ENCODE data around the gene ZBTB7C.

ZBTB7C gene

DNA sequence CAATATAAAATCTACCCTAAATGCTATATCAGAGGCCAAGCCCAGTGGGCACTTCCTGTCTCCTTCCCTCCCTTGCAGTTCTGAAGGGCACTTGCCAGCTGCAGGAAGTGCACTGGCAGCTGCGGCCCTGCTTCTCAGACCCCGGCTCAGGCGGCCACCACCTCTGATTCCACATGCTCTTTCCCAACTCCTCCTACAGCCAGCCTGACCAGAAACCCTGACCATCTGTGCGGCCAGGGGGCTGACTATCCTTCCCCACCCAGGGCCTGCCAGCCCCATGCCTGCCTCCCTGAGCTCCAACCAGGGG lies 88.6 kb downstream of the ZBTB7C start:
- DNase-seq, result no peak

DNA sequence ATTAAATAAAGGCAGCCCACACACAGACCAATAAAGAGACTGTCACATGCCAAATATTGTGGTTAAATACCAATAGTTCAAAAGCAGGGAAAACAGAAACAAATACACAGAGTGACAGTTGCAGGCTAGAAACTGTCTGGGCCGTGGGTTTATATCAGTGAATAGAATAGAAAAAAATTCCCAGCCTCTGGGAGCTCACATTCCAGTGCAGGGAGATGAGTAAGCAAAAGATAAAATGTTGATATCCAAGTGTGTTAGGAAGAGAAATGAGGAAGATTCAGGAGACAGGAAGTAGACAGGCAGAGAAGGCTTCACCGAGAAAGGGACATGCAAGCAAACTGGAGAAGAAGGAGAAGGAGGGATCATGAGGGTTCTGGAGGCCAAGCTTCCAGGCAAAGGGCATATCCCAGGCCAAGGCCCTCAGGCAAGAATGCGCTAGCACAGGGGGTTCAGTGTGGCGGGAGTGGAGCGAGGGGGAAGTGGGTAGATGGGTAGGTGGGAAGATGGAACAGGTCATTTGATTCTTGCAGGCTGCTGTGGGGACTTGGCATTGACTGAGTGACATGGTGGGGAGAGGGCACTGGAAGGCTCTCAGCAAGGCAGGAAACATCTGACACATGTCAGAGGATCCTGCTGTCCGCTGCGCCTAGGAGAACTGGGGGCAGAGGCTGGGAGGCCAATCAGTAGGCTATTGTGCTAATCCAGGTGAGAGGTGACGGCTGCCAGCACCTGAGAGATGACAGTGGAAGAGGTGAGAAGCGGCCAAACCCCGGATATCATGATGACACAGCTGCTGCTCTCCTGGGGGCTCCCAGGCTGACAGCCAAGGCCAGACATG lies 89.2 kb downstream of the ZBTB7C start:
- no peak for DNase-seq

DNA sequence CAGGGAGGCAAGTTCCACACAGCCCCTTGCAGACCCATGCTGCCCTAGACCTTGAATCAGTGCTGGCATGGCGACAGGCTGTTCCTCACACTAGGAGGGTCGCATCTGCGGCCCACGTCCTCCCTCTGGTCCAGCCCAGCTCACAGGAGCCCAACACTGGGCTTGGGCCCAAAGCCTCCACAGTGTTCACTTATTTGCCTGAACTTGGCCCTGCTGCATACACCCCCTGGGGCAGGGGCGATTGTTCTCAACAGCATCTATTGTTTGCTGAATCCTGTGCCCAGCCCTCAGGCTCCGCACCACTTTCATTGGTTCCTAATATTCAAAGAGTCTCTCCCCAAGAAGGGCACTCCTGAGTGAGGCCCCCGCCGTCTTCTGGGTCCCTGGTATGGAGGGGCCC lies 90.7 kb downstream of the ZBTB7C start:
- no peak for DNase-seq

DNA sequence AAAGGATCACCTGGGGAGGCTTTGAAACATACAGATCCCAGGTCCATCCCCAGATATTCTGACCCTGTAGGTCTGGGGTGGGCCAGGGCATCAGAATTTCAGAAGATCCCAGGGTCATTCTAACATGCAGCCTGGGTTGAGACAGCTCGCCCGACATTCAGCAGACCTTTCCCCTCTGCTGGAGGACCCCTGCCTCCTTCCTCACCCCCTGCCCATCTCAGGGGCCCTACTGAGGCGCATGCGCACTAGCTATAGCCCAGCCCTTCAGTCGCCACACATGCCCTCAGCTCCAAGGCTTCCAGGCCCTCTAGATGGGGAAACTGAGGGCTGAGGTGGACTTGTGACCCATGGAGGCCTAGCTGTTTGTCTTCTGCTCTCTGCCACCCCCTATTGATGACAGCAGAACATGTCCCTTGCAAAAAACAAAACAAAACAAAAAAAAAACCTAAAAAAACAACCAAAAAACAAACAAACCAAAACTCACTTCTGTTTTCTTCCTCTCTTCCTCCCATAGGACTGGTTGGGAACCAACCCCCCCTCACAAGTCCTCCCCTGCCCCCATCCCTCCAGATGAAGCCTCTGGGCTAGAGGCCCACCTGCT lies 91.3 kb downstream of the ZBTB7C start:
- DNase-seq, result no peak

DNA sequence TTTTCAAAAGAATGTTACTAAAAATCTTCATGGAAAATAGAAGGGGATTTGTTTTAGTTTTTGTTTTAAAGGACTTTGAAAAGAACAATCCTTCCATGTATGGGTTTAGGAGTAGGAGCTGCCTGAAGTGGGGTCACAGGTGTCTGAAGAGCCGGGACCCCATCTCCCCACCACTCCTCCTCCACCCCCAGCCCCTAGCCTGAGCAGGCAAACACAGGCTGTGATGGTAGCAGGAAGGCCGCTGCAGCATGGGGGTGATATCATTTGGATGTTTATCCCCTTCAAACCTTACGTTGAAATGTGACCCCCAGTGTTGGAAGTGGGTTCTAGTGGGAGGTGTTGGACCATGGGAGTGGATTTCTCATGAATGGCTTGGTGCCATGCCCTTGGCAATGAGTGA lies 93.0 kb downstream of the ZBTB7C start:
- DNase-seq, result no peak

DNA sequence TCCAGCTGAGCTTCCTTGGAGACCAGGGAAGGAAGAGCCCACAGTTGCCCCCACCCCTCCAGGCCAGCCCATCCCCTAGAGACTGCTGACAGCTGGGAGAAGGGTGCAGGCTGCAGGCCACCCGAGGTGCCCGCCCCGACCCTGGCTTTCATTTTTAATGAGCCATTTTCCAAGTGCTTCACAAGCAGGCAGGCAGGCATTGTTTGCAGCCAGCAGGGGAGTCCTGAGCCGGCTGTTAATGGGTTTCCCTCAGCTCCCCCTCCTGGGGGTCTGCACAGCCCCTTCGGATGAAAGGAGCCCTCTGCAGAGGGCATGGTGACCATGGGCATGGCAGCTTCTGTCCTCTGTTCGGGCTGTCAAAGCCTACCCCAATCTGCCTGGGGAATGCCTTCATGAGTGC lies 94.5 kb downstream of the ZBTB7C start:
- DNase-seq, result no peak

DNA sequence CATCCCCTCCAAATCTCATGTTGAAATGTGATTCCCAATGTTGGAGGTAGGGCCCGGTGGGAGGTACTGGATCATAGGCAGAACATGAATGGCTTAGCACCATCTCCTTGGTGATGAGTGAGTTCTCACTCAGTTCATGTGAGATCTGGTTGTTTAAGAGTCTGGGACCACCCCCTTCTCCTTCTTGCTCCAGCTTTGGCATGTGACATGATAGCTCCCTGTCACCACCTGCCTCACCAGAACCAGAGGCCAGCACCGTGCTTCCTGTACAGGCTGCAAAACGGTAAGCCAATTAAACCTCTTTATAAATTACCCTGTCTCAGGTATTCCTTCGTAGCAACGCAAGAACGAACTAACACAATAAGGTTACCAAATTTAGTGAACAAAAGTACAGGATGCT lies 95.4 kb downstream of the ZBTB7C start:
- DNase-seq, result no peak

DNA sequence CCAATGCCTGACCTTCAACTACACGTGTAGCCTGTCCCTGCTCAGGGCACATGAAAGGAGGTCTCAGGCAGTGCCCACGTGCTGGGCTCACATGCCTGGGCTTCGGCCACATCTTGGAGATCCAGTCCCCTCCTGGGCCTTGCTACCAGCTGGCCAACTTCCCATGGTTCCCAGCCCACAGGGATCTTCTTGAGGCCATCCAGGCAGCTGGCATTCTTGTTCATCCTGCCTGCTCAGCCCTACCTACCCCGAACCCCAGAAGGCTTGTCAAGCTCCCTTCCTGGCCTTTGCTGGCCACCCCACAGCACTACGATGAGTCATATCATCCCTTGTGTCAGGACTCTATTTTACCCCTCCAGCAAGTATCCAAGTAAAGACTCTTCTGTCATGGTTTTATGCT lies 97.1 kb downstream of the ZBTB7C start:
- DNase-seq, result no peak

DNA sequence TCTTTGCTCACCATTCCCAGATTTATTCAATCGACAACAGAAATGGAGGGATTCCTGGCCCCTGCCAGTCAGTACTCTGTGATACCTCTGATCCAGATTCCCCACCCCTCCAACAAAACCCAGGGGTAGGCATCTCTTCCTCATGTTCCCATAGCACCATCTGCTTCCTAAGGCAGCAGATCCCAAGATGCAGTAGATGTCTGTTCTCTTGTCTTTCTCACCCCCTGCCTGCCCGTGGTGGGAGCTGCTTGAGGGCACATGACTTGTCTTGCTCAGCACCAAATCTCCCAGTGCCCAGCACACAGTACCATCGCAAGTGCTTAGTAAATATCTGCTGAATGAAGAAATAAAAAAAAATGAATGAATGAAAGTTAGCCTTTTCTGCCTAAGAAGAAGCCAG lies 98.2 kb downstream of the ZBTB7C start:
- no peak for DNase-seq

DNA sequence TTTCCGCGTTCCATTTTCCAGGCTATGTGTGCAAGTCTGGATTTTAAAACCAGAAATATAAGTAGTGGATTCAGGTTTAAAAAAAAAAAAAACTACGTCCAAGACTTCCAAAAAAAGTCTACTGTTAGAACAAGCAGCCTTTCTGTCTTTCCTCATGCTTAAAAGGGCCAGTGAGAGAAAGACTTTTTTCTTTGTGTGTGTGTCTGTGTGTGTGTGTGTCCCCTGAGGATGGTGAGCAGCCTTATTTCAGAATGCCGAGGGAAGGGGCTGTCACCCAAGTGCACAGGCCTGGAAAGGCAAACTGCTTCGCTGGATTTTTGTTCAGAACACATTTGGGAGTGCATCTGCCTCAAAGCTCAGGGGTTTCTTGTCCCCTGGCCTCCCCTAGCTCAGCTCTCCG lies 98.8 kb downstream of the ZBTB7C start:
- DNase-seq, result no peak

DNA sequence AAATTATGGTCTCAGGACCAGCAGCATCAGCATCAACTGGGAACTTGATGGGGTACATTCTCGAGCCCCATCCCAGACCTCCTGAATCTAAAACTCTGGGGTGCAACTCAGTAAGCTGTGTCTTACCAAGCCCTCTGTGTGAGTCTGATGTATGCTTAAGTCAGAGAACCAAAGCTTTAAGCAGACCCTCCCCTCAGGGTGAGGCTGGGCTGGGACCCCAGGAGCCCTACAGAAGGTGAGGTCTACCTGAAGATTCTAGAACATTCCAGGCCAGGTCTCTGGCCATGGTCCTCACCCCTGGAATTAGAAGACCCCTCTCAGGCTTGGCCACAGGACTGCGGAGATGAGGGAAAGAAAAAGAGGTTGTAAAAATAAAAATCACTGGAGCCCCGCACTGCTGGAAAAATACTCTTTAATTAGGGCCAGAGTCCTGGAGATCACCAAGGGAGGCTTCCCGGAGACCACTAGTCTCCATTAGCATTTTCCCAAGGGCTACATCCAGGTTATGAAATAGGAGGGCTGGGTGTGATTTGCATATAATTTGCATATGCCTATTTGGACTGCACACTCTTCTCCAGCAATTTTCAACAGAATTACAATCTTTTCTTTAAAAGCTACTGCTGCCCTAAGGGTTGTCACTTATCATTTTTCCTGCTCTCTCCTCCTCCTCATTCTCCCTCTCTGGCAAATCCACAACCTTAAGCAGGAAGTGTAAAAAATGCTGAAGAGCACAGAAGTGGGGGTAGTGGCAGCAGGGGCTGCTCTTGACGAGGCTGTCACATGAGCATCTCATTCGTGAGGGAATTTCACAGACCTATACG lies 100.2 kb downstream of the ZBTB7C start:
- no peak for DNase-seq

DNA sequence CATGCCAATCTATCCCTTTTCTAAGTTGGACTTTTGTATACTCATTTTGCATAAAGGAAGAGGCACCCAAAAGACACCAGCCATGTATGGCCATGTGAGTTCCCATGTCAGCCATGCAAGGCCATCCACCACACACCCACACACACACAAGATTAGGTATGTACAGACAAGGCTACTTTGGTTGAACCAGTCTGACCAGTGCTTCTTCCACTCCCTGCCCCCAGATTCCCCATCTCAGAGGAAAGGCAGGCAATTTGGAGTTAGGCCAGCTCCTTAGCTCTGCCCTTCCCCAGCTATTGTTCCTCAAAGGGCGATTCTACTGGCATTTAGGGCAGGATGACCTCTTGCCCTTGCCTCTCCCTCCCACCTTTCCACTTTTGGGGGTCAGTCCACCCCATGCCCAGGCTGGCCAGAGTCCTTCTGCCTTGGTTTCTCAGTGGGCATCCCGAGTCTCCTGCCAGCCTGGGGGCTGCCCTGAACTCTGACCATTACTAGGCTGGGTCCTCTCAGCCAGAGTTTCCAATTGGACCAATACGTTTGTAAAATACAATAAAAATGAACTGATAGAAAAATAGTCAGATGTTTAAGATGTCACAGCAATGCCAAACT lies 101.1 kb downstream of the ZBTB7C start:
- no peak for DNase-seq

DNA sequence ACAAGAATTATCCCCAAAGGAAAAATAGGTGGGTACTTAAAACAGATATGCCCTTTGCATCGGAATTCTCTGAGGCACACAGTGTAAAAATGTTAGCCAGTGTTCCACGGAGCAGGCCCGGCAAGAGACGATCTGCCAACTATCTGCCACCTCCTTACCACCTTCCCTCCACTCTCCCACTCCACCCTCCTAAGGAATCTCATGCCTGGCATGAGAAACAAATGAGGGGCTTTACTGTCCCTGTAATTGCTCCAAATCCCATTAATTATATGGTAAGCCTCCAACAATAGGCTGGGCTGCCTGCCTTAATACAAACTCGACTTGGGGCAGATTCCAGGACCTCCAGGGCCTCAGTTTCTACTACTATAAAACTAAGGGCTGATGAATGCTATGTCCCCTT lies 102.3 kb downstream of the ZBTB7C start:
- DNase-seq, result no peak

DNA sequence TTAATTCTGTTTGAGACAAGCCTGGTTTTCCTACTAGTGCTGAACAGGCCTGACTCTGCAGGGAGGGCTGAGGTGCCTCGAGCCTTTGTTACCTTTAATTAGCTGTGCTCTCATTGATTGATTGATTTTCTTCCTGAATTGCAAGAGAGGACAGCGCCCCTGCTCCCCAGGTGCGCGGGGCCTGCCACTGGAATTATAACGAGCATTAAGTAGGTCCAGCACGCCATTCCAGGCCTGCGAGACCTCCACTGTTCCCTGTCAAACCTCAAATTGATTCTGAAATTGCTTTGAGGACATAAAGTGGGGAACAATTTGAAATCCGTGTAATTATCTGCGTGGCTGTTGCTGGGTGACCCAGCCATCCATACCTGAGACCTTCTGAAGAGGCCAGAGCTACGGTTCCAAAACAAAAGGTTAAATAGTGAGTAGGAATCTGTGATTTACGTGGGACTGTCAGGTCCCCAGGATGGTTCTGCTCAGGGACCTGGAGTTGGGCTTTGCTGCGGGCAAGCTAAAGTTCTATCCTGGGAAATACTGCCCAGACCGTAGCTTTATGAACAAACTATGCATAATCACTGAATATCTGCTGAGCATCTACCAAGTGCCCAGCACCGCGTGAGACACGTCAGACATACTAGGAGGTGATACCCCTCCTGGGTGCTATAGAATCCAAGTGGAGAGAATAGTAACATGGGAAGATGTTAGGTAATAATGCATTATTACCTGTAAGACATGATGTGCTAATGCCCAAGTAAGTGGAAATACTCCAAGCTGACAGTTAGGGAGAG lies 104.1 kb downstream of the ZBTB7C start:
- no peak for DNase-seq

DNA sequence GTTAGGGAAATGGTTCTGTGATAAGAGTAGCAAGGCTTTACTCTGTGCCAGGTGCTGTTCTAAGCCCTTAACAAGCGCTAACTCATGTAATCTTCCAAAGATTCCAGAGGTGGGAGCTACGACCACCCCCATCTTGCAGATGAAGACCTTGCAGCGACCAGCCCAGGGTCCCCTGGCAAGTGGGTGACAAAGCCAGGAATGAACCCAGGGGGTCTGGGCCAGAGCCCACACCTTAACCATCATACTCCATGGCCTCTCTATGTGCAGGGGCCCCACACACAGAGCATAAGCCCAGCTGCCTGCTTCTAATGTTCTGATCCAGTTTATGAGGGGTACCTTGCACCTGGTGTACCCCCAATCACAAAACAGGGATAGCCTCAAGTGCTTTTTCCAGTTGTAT lies 105.3 kb downstream of the ZBTB7C start:
- DNase-seq, result no peak

DNA sequence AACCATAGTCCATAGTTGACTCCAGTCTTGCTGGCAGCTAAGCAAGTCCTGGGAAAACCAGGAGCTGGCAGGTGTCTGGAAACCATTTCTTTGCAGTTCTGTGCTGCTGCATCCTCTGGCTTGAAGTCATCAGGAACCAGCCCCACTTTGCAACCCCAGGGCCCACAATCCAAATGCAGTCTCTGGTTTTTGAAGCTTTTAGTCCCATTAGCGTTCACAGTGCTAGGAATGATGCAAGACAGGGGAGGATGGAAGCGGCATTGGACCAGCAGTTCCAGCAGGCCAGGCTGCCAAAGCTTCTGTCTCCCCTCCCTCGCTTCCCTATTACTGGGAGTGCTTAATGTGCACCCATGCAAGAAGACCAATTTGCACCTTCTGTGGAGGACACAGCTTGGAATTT lies 106.4 kb downstream of the ZBTB7C start:
- DNase-seq, result no peak

DNA sequence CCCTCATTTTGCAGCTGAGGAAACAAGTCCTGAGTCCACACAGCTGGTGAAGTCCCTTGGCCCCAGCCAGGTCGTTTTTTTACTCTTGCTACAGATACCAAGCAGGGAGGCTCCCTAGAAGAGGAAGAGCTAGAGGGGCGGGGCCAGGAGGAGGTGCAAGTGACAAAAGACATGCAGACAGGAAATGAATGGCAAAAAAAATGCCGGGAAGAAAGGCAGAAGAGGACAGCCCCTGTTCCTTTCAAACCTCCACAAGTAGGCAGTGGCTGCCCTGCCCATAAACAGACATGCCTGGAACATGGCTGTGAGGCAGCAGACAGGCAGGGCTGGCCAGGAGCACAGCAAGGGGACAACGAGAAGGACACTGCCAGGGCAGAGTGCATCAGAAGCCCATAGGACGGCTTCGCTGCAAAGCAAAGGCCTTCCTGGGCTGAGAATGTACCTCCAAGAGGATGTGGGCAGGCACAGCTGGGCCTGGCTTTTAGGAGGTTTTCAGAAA lies 108.7 kb downstream of the ZBTB7C start:
- no peak for DNase-seq

DNA sequence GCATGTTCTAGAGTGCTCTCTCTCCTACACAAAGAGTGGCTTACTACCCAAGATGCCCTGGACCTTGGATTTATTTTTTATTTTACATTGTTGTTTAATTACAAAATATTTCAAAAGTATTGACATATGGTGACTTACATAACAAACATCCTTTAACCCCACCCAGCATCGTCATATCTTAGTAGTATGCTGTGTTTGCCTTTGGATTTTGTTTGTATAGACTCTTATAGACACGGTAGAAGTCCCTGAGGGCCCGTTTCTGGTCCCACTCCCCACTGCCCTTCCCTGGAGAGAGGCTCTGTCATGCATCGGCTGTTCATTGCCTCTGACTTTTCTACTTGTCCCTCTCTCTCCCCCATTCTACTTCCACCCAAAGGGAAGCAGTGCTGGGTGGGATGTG lies 112.0 kb downstream of the ZBTB7C start:
- DNase-seq, result no peak

DNA sequence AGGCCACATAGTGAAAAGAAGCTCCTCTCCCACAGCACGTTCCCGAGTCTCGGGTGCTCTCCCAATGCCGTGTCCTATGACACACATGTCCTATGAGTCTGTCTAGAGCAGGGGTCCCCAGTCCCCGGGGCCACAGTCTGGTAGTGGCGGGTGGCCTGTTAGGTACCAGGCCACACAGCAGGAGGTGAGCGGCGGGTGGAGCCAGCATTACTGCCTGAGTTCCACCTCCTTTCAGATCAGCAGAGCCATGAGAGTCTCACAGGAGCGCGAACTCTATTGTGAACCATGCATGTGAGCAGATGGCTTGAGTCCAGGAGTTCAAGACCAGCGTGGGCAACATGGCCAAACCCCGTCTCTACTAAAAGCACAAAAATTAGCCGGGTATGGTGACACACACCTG lies 112.6 kb downstream of the ZBTB7C start:
- no peak for DNase-seq

DNA sequence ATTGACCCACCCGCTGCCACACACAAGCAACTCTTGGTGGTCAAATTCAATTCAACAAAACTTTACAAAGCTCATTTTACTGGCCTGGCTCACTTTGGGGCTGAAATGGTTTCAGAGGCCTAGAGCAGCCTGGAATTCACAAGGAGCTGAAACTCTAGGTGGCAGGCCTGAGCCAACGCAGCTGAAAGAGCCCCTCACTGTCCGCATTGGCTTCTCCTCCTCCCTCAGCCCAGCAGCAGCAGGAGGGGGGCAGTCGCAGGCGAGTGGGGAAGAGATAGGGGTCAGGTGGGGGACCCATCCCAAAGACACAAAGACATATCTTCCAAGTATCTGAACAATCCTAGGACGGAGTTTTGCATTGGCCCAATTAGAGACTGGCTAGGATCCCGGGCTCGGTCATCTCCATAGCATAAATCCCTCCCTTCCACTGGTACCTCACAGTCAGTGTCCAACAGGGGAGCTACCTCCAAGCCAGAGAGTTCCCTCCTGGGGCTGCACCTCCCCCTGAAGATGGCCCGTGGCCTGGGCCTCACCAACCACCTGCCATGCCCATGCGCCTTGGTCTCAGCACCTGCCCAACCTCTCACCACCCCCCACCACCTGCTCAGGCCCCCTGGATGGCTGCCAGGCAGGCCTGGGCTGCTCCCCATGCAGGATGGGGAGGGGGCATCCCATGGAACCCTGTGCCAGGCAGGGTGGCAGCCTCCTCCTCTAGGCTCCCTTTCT lies 113.4 kb downstream of the ZBTB7C start:
- DNase-seq, result no peak

DNA sequence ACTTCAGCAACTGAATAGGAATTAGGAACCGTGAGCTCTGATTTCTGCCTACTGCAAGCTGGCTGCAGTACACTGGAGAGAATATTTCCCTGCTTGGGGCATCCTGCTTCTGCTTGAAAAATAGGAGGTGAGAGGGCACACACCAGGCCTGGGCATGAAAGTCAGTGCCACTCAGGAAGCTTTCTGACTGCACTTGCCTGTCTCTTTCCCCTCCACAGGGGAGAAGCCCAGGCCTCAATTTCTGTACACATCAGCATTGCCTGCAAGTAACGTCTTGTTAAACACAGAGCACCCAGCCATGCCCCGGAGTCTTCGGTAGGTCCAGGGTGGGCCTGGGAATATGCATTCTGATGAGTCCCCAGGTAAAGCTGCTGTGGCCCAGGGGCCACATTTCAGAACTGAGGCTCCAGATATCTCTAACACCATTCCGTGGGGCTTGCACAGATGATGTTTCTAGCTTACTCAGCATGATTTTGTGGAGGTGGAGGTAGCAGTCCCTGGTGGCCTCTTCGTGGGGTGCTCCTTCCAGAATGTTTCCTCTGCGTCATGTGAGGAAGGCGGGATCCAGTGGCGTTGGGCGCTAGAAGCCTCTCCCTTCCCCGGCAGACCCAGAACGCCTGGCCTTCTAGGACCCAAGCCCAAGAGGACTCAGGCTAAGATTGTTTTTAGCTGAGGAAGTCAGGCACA lies 114.1 kb downstream of the ZBTB7C start:
- no peak for DNase-seq
